CD4-positive, alpha-beta memory T cell (primary cell): Measurements from ENCODE around the gene ZNF669. TPM values are rescaled to one million over a fixed set of nuclear protein-coding genes. Genes with fewer than 3 reads are reported as not detected.

ENCODE experiments used
- CTCF ChIA-PET: fragments of 350-600 bp; sonication (Branson Sonifier 250); formaldehyde crosslinking; loops from one replicate; lab custom pipeline; 2021; ENCODE audit warnings: inconsistent platforms; ENCODE audit not compliant: partially characterized antibody; lab: Charles Lee
- POLR2A ChIA-PET: fragments of 350-600 bp; sonication (Branson Sonifier 250); formaldehyde crosslinking; loops from one replicate; lab custom pipeline; 2021; ENCODE audit not compliant: partially characterized antibody; lab: Charles Lee
- DNase-seq, 5 donors: peaks; one replicate each; pipeline versions ENCODE4 v3.0.0 to v3.0.0-alpha.2; 2020 to 2022; ENCODE audit warnings: mixed read lengths in 1 of 5
- H3K27ac ChIP-seq: one replicate; pipeline ENCODE4 v1.7.0; 2013; ENCODE audit warnings: low read depth, low read length
- H3K27me3 ChIP-seq: 2 replicates; pipeline ENCODE4 v1.7.0; 2013; ENCODE audit warnings: mild to moderate bottlenecking, low read length, moderate library complexity; ENCODE audit not compliant: insufficient read depth
- H3K36me3 ChIP-seq: 2 replicates; pipeline ENCODE4 v1.7.0; 2013; ENCODE audit warnings: mild to moderate bottlenecking, low read length, moderate library complexity; ENCODE audit not compliant: insufficient read depth
- H3K4me1 ChIP-seq: 2 replicates; pipeline ENCODE4 v1.7.0; 2013; ENCODE audit warnings: mild to moderate bottlenecking, low read length, moderate library complexity; ENCODE audit not compliant: insufficient read depth
- H3K4me3 ChIP-seq, 2 donors: one replicate each; pipeline ENCODE4 v1.7.0; 2013; ENCODE audit warnings: low read length in 2 of 2, mild to moderate bottlenecking in 1 of 2
- H3K9me3 ChIP-seq, 2 donors: one replicate each; pipeline ENCODE4 v1.7.0; 2013; ENCODE audit warnings: low read length in 2 of 2, control low read depth in 1 of 2; ENCODE audit not compliant: control insufficient read depth in 1 of 2
- H3K27ac Mint-ChIP-seq, 7 donors: one replicate each; pipeline ENCODE4 v1.8.0; 2020 to 2021; ENCODE audit warnings: mixed read lengths in 7 of 7, mild to moderate bottlenecking in 6 of 7, inconsistent platforms in 3 of 7, moderate library complexity in 3 of 7
- H3K27me3 Mint-ChIP-seq, 2 donors: one replicate each; pipeline ENCODE4 v1.8.0; 2020 to 2021; ENCODE audit warnings: mixed read lengths in 2 of 2
- H3K36me3 Mint-ChIP-seq, 2 donors: one replicate each; pipeline ENCODE4 v1.8.0; 2020 to 2021; ENCODE audit warnings: mixed read lengths in 2 of 2, inconsistent platforms in 1 of 2, mild to moderate bottlenecking in 1 of 2
- H3K4me1 Mint-ChIP-seq, 4 donors: one replicate each; pipeline ENCODE4 v1.8.0; 2020 to 2021; ENCODE audit warnings: mixed read lengths in 4 of 4, mild to moderate bottlenecking in 1 of 4
- H3K4me3 Mint-ChIP-seq, 8 donors: one replicate each; pipeline ENCODE4 v1.8.0; 2020 to 2021; ENCODE audit warnings: mixed read lengths in 8 of 8, mild to moderate bottlenecking in 7 of 8, moderate library complexity in 6 of 8, inconsistent platforms in 3 of 8
- H3K9me3 Mint-ChIP-seq, 8 donors: one replicate each; pipeline ENCODE4 v1.8.0; 2020 to 2021; ENCODE audit warnings: mixed read lengths in 8 of 8, mild to moderate bottlenecking in 5 of 8, inconsistent platforms in 3 of 8, moderate library complexity in 1 of 8
- intact Hi-C: fragments of 100-400 bp; cut with micrococcal nuclease; formaldehyde crosslinking; loops from one replicate; pipeline ENCODE4 v1.15.1; 2023
- polyA plus RNA-seq, 2 donors: library from polyadenylated mRNA; unstranded; fragments of 300-500 nt; fragmentation: Illumina TruSeq; gene quantifications; one replicate each; pipeline ENCODE4 v1.2.3, GENCODE V29; 2021
- total RNA-seq, 2 experiments: library from RNA; stranded (reverse); gene quantifications; one replicate each; pipeline ENCODE4 v1.2.3, GENCODE V29; 2021

ZNF669 gene
- total and polyA plus RNA-seq, 4 experiments from 2014 or later: 11.3 to 14.8 (median 13.3) TPM

DNA sequence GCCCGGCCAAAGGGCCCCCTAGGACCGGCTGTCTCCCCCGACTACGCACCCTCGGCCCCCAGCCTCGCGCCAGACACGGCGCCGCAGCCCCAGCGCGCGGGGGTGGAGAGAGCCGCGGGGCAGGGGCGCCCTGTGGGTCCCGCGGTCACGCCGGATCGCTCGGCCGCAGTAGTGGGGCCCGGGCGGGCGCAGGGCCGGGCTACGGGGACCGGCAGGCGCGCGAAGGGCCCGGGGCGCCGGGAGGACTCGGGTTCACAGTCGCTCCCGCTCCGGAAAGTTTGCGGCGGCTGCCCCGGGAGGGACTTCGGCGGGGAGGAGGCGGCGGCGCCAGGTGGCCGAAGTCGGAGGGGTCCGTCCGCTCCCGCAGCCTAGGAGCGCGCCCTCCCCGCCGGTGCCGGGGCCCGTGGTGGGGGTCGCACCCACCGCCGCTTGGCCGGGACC lies 7.1 kb upstream of the ZNF669 start:
- POLR2A ChIA-PET: no interaction called here
- CTCF ChIA-PET: no interaction called here
- H3K36me3 ChIP-seq: no peaks in the 10 kb centered on the region
- H3K27ac Mint-ChIP-seq: no peak overlapping the region
- peaks cover 9% of the 10 kb centered on the region for H3K27me3 ChIP-seq
- H3K27ac ChIP-seq: no peak overlapping the region
- peak overlapping the region in 1 of 2 donors; percentile 22 for H3K4me3 ChIP-seq
- DNase-seq: no peak
- H3K27me3 Mint-ChIP-seq: peaks cover 34% of the 10 kb centered on the region in 2 donors
- peaks cover 14% of the 10 kb centered on the region for H3K4me1 ChIP-seq
- no peaks in the 10 kb centered on the region for H3K9me3 ChIP-seq
- intact Hi-C loops: no loop called here
- peaks cover 0 to 6% (median 0%) of the 10 kb centered on the region in 8 donors for H3K9me3 Mint-ChIP-seq
- peak overlapping the region; percentile 71 to 84 (median 76) for H3K4me3 Mint-ChIP-seq
- peaks cover 5 to 6% (median 6%) of the 10 kb centered on the region in 4 donors for H3K4me1 Mint-ChIP-seq
- H3K36me3 Mint-ChIP-seq: peaks cover 0 to 2% of the 10 kb centered on the region in 2 donors

DNA sequence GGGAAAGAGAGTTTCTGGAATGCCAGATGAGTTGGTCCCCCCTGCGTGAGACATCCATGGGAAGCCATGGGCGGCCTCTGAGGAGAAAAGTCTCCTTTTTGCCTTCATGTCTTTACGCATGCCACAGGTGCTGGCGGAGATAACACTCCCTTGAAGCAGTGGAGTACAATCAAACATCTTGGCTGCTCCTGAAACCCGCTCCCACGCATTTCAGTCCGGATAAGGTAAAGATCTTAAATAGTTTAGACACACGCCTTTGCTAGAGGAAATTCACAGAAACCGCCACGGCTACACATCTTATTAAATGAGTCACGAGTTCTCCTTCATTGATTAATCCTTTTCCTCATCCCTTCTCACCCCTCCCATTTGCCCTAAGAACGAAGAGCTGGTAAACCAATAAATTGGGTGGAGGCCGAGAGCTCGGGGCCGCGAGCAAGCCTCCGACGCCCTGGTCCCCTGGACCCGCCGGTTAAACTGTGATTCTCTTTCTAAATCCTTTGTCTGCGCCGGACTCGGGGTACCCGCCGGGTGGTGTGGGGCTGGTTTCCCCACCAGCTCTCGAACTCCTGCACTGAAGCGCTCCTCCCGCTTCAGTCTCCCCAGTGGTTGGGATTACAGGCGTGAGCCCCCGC lies 6.6 kb upstream of the ZNF669 start:
- ChIA-PET CTCF (no interaction called here), POLR2A (no interaction called here)
- H3K9me3 ChIP-seq: no peaks in the 10 kb centered on the region
- peaks cover 0 to 2% of the 10 kb centered on the region in 2 donors for H3K36me3 Mint-ChIP-seq
- peak overlapping the region; percentile 71 to 84 (median 76) for H3K4me3 Mint-ChIP-seq
- peak overlapping the region in 1 of 2 donors; percentile 22 for H3K4me3 ChIP-seq
- DNase-seq: peak in 3 of 5 donors; percentile 12 to 21 (median 20)
- H3K27me3 ChIP-seq: peaks cover 9% of the 10 kb centered on the region
- H3K36me3 ChIP-seq: no peaks in the 10 kb centered on the region
- intact Hi-C loops: no loop called here
- H3K4me1 ChIP-seq: peaks cover 14% of the 10 kb centered on the region
- H3K27ac Mint-ChIP-seq: no peak overlapping the region
- peaks cover 0 to 6% (median 0%) of the 10 kb centered on the region in 8 donors for H3K9me3 Mint-ChIP-seq
- H3K27me3 Mint-ChIP-seq: peaks cover 34 to 35% of the 10 kb centered on the region in 2 donors
- no peak overlapping the region for H3K27ac ChIP-seq
- H3K4me1 Mint-ChIP-seq: peaks cover 5 to 6% (median 6%) of the 10 kb centered on the region in 4 donors

DNA sequence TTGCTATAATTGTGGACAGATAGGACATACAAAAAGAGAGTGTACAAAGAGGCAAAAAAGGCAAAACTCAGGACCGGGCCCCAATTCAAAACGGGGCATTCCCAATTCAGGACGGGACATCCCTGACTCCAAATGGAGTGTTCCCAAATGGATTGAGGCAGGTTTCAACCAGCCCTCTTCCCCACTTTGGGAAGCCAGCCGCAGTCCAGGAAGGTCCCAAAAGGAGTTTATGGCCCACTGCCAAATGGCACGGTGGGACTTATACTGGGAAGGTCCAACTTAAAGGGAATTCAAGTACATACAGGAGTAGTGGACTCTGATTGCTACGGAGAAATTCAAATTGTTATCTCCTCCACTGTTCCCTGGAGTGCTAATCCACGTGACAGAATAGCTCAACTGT lies 3.5 kb upstream of the ZNF669 start:
- CTCF ChIA-PET: no interaction called here
- DNase-seq: no peak
- Histone ChIP-seq H3K4me3 (no peak overlapping the region), H3K27me3 (peaks cover 9% of the 10 kb centered on the region), H3K9me3 (no peaks in the 10 kb centered on the region), H3K36me3 (no peaks in the 10 kb centered on the region), H3K27ac (no peak overlapping the region), H3K4me1 (peaks cover 27% of the 10 kb centered on the region)
- H3K4me3 Mint-ChIP-seq: no peak overlapping the region
- no peak overlapping the region for H3K27ac Mint-ChIP-seq
- peaks cover 32 to 33% of the 10 kb centered on the region in 2 donors for H3K27me3 Mint-ChIP-seq
- peaks cover 5 to 12% of the 10 kb centered on the region in 2 donors for H3K36me3 Mint-ChIP-seq
- peaks cover 11 to 31% (median 19%) of the 10 kb centered on the region in 4 donors for H3K4me1 Mint-ChIP-seq
- intact Hi-C loops: no loop called here
- peaks cover 0 to 10% (median 6%) of the 10 kb centered on the region in 8 donors for H3K9me3 Mint-ChIP-seq
- POLR2A ChIA-PET: no interaction called here

DNA sequence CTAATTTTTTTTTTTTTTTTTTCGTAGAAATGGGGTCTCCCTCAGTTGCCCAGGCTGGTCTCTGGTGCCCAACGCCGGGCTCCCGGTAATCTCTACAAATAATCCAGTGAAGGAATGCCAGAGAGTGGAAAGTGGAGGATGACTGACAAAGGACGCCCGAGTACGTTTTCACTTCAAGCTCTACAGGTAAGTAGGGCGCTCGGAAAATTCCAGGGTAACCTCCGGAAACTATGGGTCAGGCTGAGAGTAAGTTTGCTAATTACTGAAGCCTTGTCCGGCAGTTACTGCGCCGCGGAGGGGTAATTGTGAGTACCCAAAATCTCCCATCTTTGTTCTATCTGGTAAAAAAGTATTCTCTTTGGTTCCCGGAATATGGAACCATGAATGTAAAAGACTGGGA lies 1.8 kb upstream of the ZNF669 start:
- no peak overlapping the region for H3K27ac Mint-ChIP-seq
- H3K9me3 Mint-ChIP-seq: peaks cover 0 to 26% (median 22%) of the 10 kb centered on the region in 8 donors
- intact Hi-C loops: no loop called here
- H3K27ac ChIP-seq: no peak overlapping the region
- peaks cover 11 to 30% (median 22%) of the 10 kb centered on the region in 4 donors for H3K4me1 Mint-ChIP-seq
- peaks cover 4 to 13% of the 10 kb centered on the region in 2 donors for H3K9me3 ChIP-seq
- peaks cover 12% of the 10 kb centered on the region for H3K36me3 ChIP-seq
- DNase-seq: no peak
- H3K36me3 Mint-ChIP-seq: peaks cover 21 to 27% of the 10 kb centered on the region in 2 donors
- H3K4me1 ChIP-seq: peaks cover 20% of the 10 kb centered on the region
- peaks cover 29 to 30% of the 10 kb centered on the region in 2 donors for H3K27me3 Mint-ChIP-seq
- peak overlapping the region in 2 of 8 donors; percentile 22 to 42 for H3K4me3 Mint-ChIP-seq
- no peak overlapping the region for H3K4me3 ChIP-seq
- peaks cover 5% of the 10 kb centered on the region for H3K27me3 ChIP-seq
- POLR2A ChIA-PET: no interaction called here
- CTCF ChIA-PET: no interaction called here

DNA sequence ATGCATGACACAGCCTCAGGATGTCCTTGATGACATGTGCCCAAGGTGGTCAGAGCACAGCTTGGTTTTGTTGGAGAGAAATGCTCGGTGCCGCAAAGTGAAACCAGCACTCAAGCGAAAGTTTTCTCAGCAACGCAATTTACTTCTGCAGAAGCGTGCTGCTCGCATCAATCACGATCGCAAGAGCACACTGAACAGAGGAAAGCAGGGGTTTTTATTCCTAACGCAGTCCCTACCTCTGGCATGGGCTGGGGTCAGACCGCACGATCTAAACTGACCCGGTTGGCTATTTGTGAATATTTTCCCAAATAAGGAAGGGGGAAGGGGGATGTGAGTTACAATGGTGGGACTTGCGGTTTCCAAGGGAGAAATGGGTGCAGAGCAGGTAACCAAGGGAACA lies 809 bp upstream of the ZNF669 start:
- H3K27ac Mint-ChIP-seq: peak overlapping the region in 2 of 7 donors; percentile 6 to 9

DNA sequence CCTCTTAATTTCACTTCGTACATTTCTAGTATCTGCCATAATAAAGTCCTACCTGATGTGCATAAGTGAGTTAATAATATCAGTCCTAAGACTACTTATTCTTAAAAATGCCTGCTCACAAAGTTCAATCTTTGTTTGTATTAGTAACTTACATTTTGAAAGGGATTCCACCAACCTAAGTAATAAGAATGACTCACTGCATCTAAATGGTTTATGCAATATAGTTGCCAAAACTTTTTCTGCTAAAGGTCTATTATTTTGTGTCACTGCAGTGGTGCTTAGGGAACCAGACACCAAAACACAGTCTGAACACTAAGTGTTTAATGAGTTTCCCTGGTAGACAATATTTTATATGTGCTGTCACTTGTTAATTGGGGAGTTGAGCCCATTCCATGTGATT lies 1.8 kb downstream of the ZNF669 start:
- H3K36me3 ChIP-seq: peaks cover 21% of the 10 kb centered on the region
- intact Hi-C loops: no loop called here
- peaks cover 41 to 51% of the 10 kb centered on the region in 2 donors for H3K36me3 Mint-ChIP-seq
- peaks cover 5% of the 10 kb centered on the region in 2 donors for H3K27me3 Mint-ChIP-seq
- H3K4me1 ChIP-seq: peaks cover 13% of the 10 kb centered on the region
- ChIA-PET CTCF (no interaction called here), POLR2A (no interaction called here)
- peaks cover 10 to 28% of the 10 kb centered on the region in 2 donors for H3K9me3 ChIP-seq
- peak overlapping the region; percentile 9 to 69 (median 36) for H3K4me3 Mint-ChIP-seq
- peaks cover 3 to 57% (median 49%) of the 10 kb centered on the region in 8 donors for H3K9me3 Mint-ChIP-seq
- no peak overlapping the region for H3K4me3 ChIP-seq
- no peaks in the 10 kb centered on the region for H3K27me3 ChIP-seq
- H3K27ac ChIP-seq: no peak overlapping the region
- DNase-seq: no peak
- no peak overlapping the region for H3K27ac Mint-ChIP-seq
- H3K4me1 Mint-ChIP-seq: peaks cover 9 to 25% (median 17%) of the 10 kb centered on the region in 4 donors

More for the DNA sequence above, 809 bp upstream of the ZNF669 start:
- Histone ChIP-seq H3K4me1 (peaks cover 13% of the 10 kb centered on the region), H3K9me3 (peaks cover 10 to 21% of the 10 kb centered on the region in 2 donors), H3K27ac (no peak overlapping the region), H3K36me3 (peaks cover 21% of the 10 kb centered on the region), H3K27me3 (no peaks in the 10 kb centered on the region), H3K4me3 (no peak overlapping the region)
- Mint-ChIP-seq H3K9me3 (peaks cover 3 to 35% (median 30%) of the 10 kb centered on the region in 8 donors), H3K4me3 (peak overlapping the region in 7 of 8 donors; percentile 7 to 92 (median 89)), H3K4me1 (peaks cover 9 to 25% (median 17%) of the 10 kb centered on the region in 4 donors), H3K36me3 (peaks cover 30 to 34% of the 10 kb centered on the region in 2 donors), H3K27me3 (peaks cover 24 to 25% of the 10 kb centered on the region in 2 donors)
- CTCF ChIA-PET: no interaction called here
- POLR2A ChIA-PET: interaction anchor here (1.4 to 1.8 kb wide), 3 partner anchors 15 to 173 kb away, joined by 3 to 18 read pairs (median 7); partner anchors contain the start of genes AHCTF1 and ZNF670
- intact Hi-C loops: loop anchor here (1.0 kb wide), 4 partner anchors 27 to 226 kb away; partner anchors contain the start of genes AHCTF1, ZNF496 and ZNF670
- DNase-seq: no peak

DNA sequence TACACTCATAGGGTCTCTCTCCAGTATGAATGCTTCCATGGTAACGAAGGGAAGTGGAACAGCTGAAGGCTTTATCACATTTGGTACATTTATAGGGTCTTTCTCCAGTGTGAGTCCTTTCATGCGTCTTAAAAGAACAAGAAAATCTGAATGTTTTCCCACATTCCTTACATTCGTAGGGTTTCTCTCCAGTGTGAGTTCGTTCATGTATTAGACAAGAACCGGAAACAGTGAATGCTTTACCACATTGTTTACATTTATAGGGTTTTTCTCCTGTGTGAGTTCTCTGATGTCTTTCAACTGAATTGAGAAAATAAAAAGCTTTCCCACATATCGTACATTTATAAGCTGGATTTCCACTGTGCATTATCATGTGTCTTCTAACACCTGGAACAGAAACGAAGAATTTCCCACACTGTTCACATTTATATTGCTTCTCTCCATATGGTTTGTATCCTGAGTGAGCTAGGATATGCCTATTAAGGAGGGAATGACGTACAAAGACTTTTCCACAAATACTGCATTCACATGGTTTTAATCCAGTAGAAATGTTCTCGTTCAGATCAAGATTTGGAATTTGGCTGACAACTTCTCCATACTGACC lies 3.4 kb downstream of the ZNF669 start:
- Mint-ChIP-seq H3K27me3 (no peaks in the 10 kb centered on the region), H3K9me3 (peaks cover 3 to 73% (median 65%) of the 10 kb centered on the region in 8 donors), H3K27ac (no peak overlapping the region), H3K4me3 (peak overlapping the region in 1 of 8 donors; percentile 44), H3K4me1 (peaks cover 9 to 25% (median 17%) of the 10 kb centered on the region in 4 donors), H3K36me3 (peaks cover 50 to 65% of the 10 kb centered on the region in 2 donors)
- Histone ChIP-seq H3K9me3 (peaks cover 10 to 40% of the 10 kb centered on the region in 2 donors), H3K27ac (no peak overlapping the region), H3K4me1 (peaks cover 13% of the 10 kb centered on the region), H3K4me3 (no peak overlapping the region), H3K27me3 (no peaks in the 10 kb centered on the region), H3K36me3 (peaks cover 21% of the 10 kb centered on the region)
- no peak for DNase-seq
- POLR2A ChIA-PET: no interaction called here
- intact Hi-C loops: no loop called here
- CTCF ChIA-PET: no interaction called here
